Fibroblast of villous mesenchyme (primary cell): ENCODE data around the gene DNMBP. TPM values are rescaled to one million over a fixed set of nuclear protein-coding genes. Genes with fewer than 3 reads are reported as not detected.

ENCODE experiments used
- DNase-seq: peaks from one replicate; pipeline ENCODE4 v3.0.0-alpha.2; 2010; ENCODE audit warnings: low read depth
- H3K4me3 ChIP-seq: 2 replicates; pipeline ENCODE4 v1.5.1; 2011; ENCODE audit warnings: low read depth, mild to moderate bottlenecking, low read length
- CTCF ChIP-seq: IDR thresholded peaks from 2 replicates; pipeline ENCODE4 v1.5.1; 2012; ENCODE audit warnings: low read depth, mild to moderate bottlenecking, low read length; ENCODE audit not compliant: insufficient read depth
- total RNA-seq: library from RNA; depleted of rRNA; stranded (reverse); fragments of >200 nt; gene quantifications from 2 replicates; pipeline ENCODE4 v1.2.3, GENCODE V29; 2012

DNMBP gene
- total RNA-seq, 1 donor = 27.6 TPM

GRCh38 chr10:99888622-99889021 is 121.1 kb downstream of the DNMBP start:
- TF ChIP-seq CTCF = no peak
- H3K4me3 ChIP-seq = no peak overlapping the region
- DNase-seq = peak; percentile 39

GRCh38 chr10:99883523-99883922 is 126.2 kb downstream of the DNMBP start:
- TF ChIP-seq CTCF = no peak
- DNase-seq = no peak
- H3K4me3 ChIP-seq = no peak overlapping the region

- no peak for DNase-seq
- no peak for TF ChIP-seq CTCF
- no peak overlapping the region for H3K4me3 ChIP-seq
Observed at GRCh38 chr10:99881371-99881770, 128.4 kb downstream of the DNMBP start.

GRCh38 chr10:99880080-99880835 is 129.5 kb downstream of the DNMBP start:
- peak; percentile 86 for DNase-seq
- no peak for TF ChIP-seq CTCF
- H3K4me3 ChIP-seq = no peak overlapping the region

GRCh38 chr10:99875473-99875872 is 134.3 kb downstream of the DNMBP start:
- no peak for TF ChIP-seq CTCF
- no peak overlapping the region for H3K4me3 ChIP-seq
- no peak for DNase-seq

GRCh38 chr10:99874341-99875085 is 135.2 kb downstream of the DNMBP start:
- no peak for DNase-seq
- TF ChIP-seq CTCF = no peak
- no peak overlapping the region for H3K4me3 ChIP-seq
